Caco-2 (cell line): ENCODE results near the gene DAB1. TPM values are rescaled to one million over a fixed set of nuclear protein-coding genes. Genes with fewer than 3 reads are reported as not detected.
A peak's percentile ranks its signal among the peaks of the same experiment; 100 is the strongest.

Experiments used
- BruUV-seq: library from RNA; stranded (reverse); fragments of 400-500 nt; replicated peaks from 2 replicates; lab custom pipeline; 2021; lab: Mats Ljungman, UMichigan
- CTCF ChIA-PET: fragments of 300-600 bp; sonication (Branson Sonifier 250); formaldehyde crosslinking; loops from one replicate; lab custom pipeline; 2022; ENCODE audit warnings: antibody characterized with exemption; lab: Charles Lee
- POLR2A ChIA-PET: fragments of 300-600 bp; sonication (Branson Sonifier 250); formaldehyde crosslinking; loops from one replicate; lab custom pipeline; 2022; ENCODE audit warnings: antibody characterized with exemption; lab: Charles Lee
- DNase-seq, 2 experiments: peaks; one replicate each; pipeline versions ENCODE4 v3.0.0 to v3.0.0-alpha.2; 2020 to 2022
- H3K27me3 ChIP-seq: replicated peaks from 2 replicates; pipeline ENCODE4 v1.6.0; 2011; ENCODE audit warnings: low read length; ENCODE audit not compliant: control insufficient read depth, insufficient read depth
- H3K36me3 ChIP-seq: 2 replicates; pipeline ENCODE4 v1.5.1; 2011; ENCODE audit warnings: low read length; ENCODE audit not compliant: control insufficient read depth, insufficient read depth
- H3K4me1 ChIP-seq: fragments of 250-450 bp; sonication (Bioruptor Pico); 2 replicates; pipeline ENCODE4 v1.5.1; 2020; ENCODE audit warnings: mild to moderate bottlenecking
- H3K4me3 ChIP-seq: 2 replicates; pipeline ENCODE4 v1.5.1; 2011; ENCODE audit warnings: low read depth, mild to moderate bottlenecking, control low read depth, low read length
- H3K9me3 ChIP-seq: fragments of 250-450 bp; sonication (Bioruptor Pico); 2 replicates; pipeline ENCODE4 v1.5.1; 2020; ENCODE audit warnings: mild to moderate bottlenecking, moderate library complexity
- H3K27ac Mint-ChIP-seq: one replicate; pipeline ENCODE4 v1.8.0; 2022; ENCODE audit warnings: mixed read lengths; ENCODE audit not compliant: unreplicated experiment
- H3K27me3 Mint-ChIP-seq: one replicate; pipeline ENCODE4 v1.8.0; 2022; ENCODE audit warnings: mixed read lengths; ENCODE audit not compliant: insufficient read depth, unreplicated experiment
- H3K36me3 Mint-ChIP-seq: one replicate; pipeline ENCODE4 v1.8.0; 2022; ENCODE audit warnings: mild to moderate bottlenecking, mixed read lengths; ENCODE audit not compliant: insufficient read depth, unreplicated experiment
- H3K4me1 Mint-ChIP-seq: one replicate; pipeline ENCODE4 v1.8.0; 2022; ENCODE audit warnings: low read depth, mixed read lengths; ENCODE audit not compliant: unreplicated experiment
- H3K4me3 Mint-ChIP-seq: one replicate; pipeline ENCODE4 v1.8.0; 2022; ENCODE audit warnings: mild to moderate bottlenecking, moderate library complexity, mixed read lengths; ENCODE audit not compliant: unreplicated experiment
- H3K9me3 Mint-ChIP-seq: one replicate; pipeline ENCODE4 v1.8.0; 2022; ENCODE audit warnings: mixed read lengths; ENCODE audit not compliant: unreplicated experiment
- intact Hi-C: fragments of 100-400 bp; cut with micrococcal nuclease; formaldehyde crosslinking; loops from one replicate; pipeline ENCODE4 v1.10.0; 2022; ENCODE audit not compliant: unreplicated experiment
- total RNA-seq: library from RNA; stranded (reverse); gene quantifications from 2 replicates; pipeline ENCODE4 v1.2.3, GENCODE V29; 2022
- TF ChIP-seq, protein P1 (sequence below), 2 experiments: fragments of 200-600 bp in 1 of 2; IDR thresholded peaks; 1 replicate in 1 of 2; 2 replicates in 1 of 2; pipeline versions ENCODE4 v1.5.1 to v1.8.0; 2011 to 2022; ENCODE audit warnings: antibody characterized with exemption in 1 of 2, control low read depth in 1 of 2, inconsistent platforms in 1 of 2, low read depth in 1 of 2, low read length in 1 of 2, mild to moderate bottlenecking in 1 of 2, moderate library complexity in 1 of 2; ENCODE audit not compliant: insufficient read depth in 1 of 2, severe bottlenecking in 1 of 2, unreplicated experiment in 1 of 2

DAB1 gene
- total RNA-seq, 1 experiment from 2014 or later: 0.32 TPM

DNA sequence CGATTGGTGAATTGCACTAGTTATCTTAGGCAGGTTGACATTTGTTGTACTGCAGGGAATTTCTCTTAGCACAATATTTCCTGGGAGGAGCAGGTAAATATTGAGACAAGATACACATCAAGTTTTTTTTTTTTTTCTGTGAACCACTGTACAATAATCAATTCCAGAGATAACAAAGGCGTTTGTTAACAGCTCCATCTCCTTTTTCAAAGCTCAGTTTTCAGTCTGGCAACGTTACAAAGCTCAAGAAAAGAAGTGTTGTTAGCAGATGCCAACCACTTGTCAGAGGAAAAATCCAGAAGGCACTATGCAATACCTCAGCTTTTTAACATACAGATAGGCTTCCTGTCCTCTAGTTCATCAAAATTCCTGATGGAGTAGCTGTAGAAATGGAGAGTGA lies 40.9 kb upstream of the DAB1 start:
- CTCF ChIA-PET: interaction anchor here (1.0 to 1.1 kb wide), 2 partner anchors 87 to 643 kb away, joined by 3 read pairs; no protein-coding TSS in a partner anchor
- Histone ChIP-seq H3K4me3 (no peak overlapping the region), H3K27me3 (no peaks in the 10 kb centered on the region), H3K4me1 (peaks cover 6% of the 10 kb centered on the region), H3K36me3 (no peaks in the 10 kb centered on the region), H3K9me3 (no peaks in the 10 kb centered on the region)
- TF ChIP-seq, protein P1, sequence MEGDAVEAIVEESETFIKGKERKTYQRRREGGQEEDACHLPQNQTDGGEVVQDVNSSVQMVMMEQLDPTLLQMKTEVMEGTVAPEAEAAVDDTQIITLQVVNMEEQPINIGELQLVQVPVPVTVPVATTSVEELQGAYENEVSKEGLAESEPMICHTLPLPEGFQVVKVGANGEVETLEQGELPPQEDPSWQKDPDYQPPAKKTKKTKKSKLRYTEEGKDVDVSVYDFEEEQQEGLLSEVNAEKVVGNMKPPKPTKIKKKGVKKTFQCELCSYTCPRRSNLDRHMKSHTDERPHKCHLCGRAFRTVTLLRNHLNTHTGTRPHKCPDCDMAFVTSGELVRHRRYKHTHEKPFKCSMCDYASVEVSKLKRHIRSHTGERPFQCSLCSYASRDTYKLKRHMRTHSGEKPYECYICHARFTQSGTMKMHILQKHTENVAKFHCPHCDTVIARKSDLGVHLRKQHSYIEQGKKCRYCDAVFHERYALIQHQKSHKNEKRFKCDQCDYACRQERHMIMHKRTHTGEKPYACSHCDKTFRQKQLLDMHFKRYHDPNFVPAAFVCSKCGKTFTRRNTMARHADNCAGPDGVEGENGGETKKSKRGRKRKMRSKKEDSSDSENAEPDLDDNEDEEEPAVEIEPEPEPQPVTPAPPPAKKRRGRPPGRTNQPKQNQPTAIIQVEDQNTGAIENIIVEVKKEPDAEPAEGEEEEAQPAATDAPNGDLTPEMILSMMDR (IDR thresholded peaks at IDR 0.05; ENCODE audit: insufficient read depth in 1 of 2, low read depth in 1 of 2, low read length in 1 of 2, severe bottlenecking in 1 of 2, unreplicated experiment in 1 of 2): no peak
- no peak overlapping the region for H3K4me3 Mint-ChIP-seq
- no TSS peak for BruUV-seq
- peak in 1 of 2 experiments; percentile 2 for DNase-seq
- peaks cover 15% of the 10 kb centered on the region for H3K4me1 Mint-ChIP-seq
- POLR2A ChIA-PET: interaction anchor here (0.7 kb wide), 1 partner anchor 292 kb away, joined by 5 read pairs; no protein-coding TSS in a partner anchor
- H3K27me3 Mint-ChIP-seq: peaks cover 4% of the 10 kb centered on the region
- H3K36me3 Mint-ChIP-seq: no peaks in the 10 kb centered on the region
- intact Hi-C loops: no loop called here
- no peaks in the 10 kb centered on the region for H3K9me3 Mint-ChIP-seq
- no peak overlapping the region for H3K27ac Mint-ChIP-seq

DNA sequence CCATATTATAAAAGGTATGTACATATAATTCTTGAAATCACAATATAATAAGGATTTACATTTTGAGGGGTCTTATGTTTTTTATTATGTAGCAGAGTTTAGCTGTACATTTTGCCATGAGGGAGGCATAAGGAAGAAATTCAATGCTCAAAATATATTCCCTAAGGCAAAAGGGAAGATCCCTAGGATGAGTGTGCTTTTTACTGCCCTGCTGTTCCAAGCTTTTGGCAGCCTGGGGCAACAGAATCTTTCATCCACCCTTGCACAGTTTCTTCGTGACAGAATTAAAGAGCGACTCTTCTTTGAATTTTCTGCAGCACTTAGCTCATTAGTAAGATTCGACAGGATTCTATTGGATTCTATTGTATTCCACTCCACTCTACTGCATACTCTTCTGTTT lies 39.5 kb upstream of the DAB1 start:
- no TSS peak for BruUV-seq

DNA sequence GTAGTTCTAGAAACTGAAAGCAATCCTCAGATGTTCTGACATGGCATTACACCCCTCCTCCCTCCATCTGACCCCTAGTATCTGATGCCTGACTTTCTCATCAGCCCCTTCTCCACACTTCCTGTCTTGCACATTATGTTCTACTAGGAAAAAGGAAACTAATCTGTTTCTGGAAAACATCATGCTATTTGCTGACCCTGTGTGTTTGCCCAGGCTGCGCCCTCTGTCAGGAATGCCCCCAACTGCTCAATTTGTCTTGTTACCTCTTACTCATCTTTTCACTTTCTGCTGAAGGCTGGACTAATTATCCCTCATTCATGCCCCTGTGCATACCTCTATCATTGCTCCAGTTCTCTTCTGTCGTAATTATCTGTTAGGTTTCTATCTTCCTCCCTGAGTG lies 37.5 kb upstream of the DAB1 start:
- CTCF ChIA-PET: no interaction called here
- H3K9me3 Mint-ChIP-seq: no peaks in the 10 kb centered on the region
- no peak for DNase-seq

More for the DNA sequence above, 39.5 kb upstream of the DAB1 start:
- H3K27ac Mint-ChIP-seq: no peak overlapping the region
- no peak for DNase-seq
- ChIA-PET POLR2A (no interaction called here), CTCF (no interaction called here)
- no peaks in the 10 kb centered on the region for H3K9me3 Mint-ChIP-seq
- peaks cover 15% of the 10 kb centered on the region for H3K4me1 Mint-ChIP-seq
- Histone ChIP-seq H3K4me1 (peaks cover 6% of the 10 kb centered on the region), H3K9me3 (no peaks in the 10 kb centered on the region), H3K4me3 (no peak overlapping the region), H3K27me3 (no peaks in the 10 kb centered on the region), H3K36me3 (no peaks in the 10 kb centered on the region)
- H3K4me3 Mint-ChIP-seq: no peak overlapping the region
- no peaks in the 10 kb centered on the region for H3K36me3 Mint-ChIP-seq
- TF ChIP-seq, protein P1 (IDR thresholded peaks at IDR 0.05; ENCODE audit: insufficient read depth in 1 of 2, low read depth in 1 of 2, low read length in 1 of 2, severe bottlenecking in 1 of 2, unreplicated experiment in 1 of 2): no peak
- intact Hi-C loops: no loop called here
- H3K27me3 Mint-ChIP-seq: peaks cover 4% of the 10 kb centered on the region

More for the DNA sequence above, 37.5 kb upstream of the DAB1 start:
- Histone ChIP-seq H3K4me1 (peaks cover 6% of the 10 kb centered on the region), H3K36me3 (no peaks in the 10 kb centered on the region), H3K27me3 (no peaks in the 10 kb centered on the region), H3K4me3 (no peak overlapping the region), H3K9me3 (no peaks in the 10 kb centered on the region)
- no peak overlapping the region for H3K4me3 Mint-ChIP-seq
- no peak overlapping the region for H3K27ac Mint-ChIP-seq
- peaks cover 15% of the 10 kb centered on the region for H3K4me1 Mint-ChIP-seq
- intact Hi-C loops: no loop called here
- no peaks in the 10 kb centered on the region for H3K36me3 Mint-ChIP-seq
- TF ChIP-seq, protein P1 (IDR thresholded peaks at IDR 0.05; ENCODE audit: insufficient read depth in 1 of 2, low read depth in 1 of 2, low read length in 1 of 2, severe bottlenecking in 1 of 2, unreplicated experiment in 1 of 2): no peak
- POLR2A ChIA-PET: no interaction called here
- no TSS peak for BruUV-seq
- peaks cover 4% of the 10 kb centered on the region for H3K27me3 Mint-ChIP-seq
